OCI-LY7 (cell line): ENCODE results near the gene SNRK. TPM values are rescaled to one million over a fixed set of nuclear protein-coding genes. Genes with fewer than 3 reads are reported as not detected.

Source experiments
- BruUV-seq: library from RNA; stranded (reverse); fragments of 400-500 nt; replicated peaks from 2 replicates; lab custom pipeline; 2021; lab: Mats Ljungman, UMichigan
- CTCF ChIA-PET: fragments of 300-600 bp; sonication (Branson Sonifier 250); formaldehyde crosslinking; loops from one replicate; lab custom pipeline; 2022; ENCODE audit warnings: antibody characterized with exemption; ENCODE audit not compliant: unreplicated experiment; lab: Charles Lee
- POLR2A ChIA-PET: fragments of 300-600 bp; sonication (Branson Sonifier 250); formaldehyde crosslinking; loops from one replicate; lab custom pipeline; 2022; ENCODE audit warnings: antibody characterized with exemption; lab: Charles Lee
- DNase-seq: peaks from one replicate; pipeline ENCODE4 v3.0.0-alpha.2; 2015; ENCODE audit warnings: low spot score
- H2AFZ ChIP-seq: fragments of 200-600 bp; sonication (generic), shearing (Covaris generic); 2 replicates; pipeline ENCODE4 v1.6.1; 2014; ENCODE audit warnings: mild to moderate bottlenecking, antibody characterized with exemption, low read length, moderate library complexity
- H3K27ac ChIP-seq: fragments of 200-600 bp; sonication (generic); 2 replicates; pipeline ENCODE4 v1.5.1; 2014; ENCODE audit warnings: mixed run types, low read depth, mild to moderate bottlenecking, moderate library complexity, low read length, inconsistent platforms; ENCODE audit not compliant: poor library complexity, severe bottlenecking
- H3K36me3 ChIP-seq: fragments of 200-600 bp; sonication (generic); 2 replicates; pipeline ENCODE4 v1.6.1; 2014; ENCODE audit warnings: mild to moderate bottlenecking, antibody characterized with exemption, low read length, moderate library complexity, mixed read lengths; ENCODE audit not compliant: insufficient read depth
- H3K4me1 ChIP-seq: fragments of 200-600 bp; sonication (generic); 2 replicates; pipeline ENCODE4 v1.5.1; 2014; ENCODE audit warnings: mild to moderate bottlenecking, low read length; ENCODE audit not compliant: insufficient read depth, poor library complexity, severe bottlenecking
- H3K4me2 ChIP-seq: fragments of 200-600 bp; sonication (generic); 2 replicates; pipeline ENCODE4 v1.6.1; 2014; ENCODE audit warnings: mild to moderate bottlenecking, low read length
- H3K4me3 ChIP-seq: fragments of 200-600 bp; sonication (generic); 2 replicates; pipeline ENCODE4 v1.5.1; 2014; ENCODE audit warnings: mild to moderate bottlenecking, low read depth, low read length; ENCODE audit not compliant: poor library complexity, severe bottlenecking
- H3K79me2 ChIP-seq: fragments of 200-600 bp; sonication (generic); 2 replicates; pipeline ENCODE4 v1.6.1; 2016; ENCODE audit warnings: low read depth, mild to moderate bottlenecking, low read length, moderate library complexity, mixed read lengths; ENCODE audit not compliant: insufficient read depth
- H3K9me2 ChIP-seq: fragments of 200-600 bp; sonication (generic); 2 replicates; pipeline ENCODE4 v1.6.1; 2016; ENCODE audit warnings: mild to moderate bottlenecking, low read length, mixed read lengths; ENCODE audit not compliant: insufficient read depth
- H3K9me3 ChIP-seq: fragments of 200-600 bp; sonication (generic); 2 replicates; pipeline ENCODE4 v1.6.1; 2014; ENCODE audit warnings: mild to moderate bottlenecking, mixed run types, low read length, mixed read lengths
- H4K20me1 ChIP-seq: fragments of 200-600 bp; sonication (generic); 2 replicates; pipeline ENCODE4 v1.6.1; 2014; ENCODE audit warnings: mild to moderate bottlenecking, antibody characterized with exemption, low read length, moderate library complexity, mixed read lengths; ENCODE audit not compliant: insufficient read depth
- EZH2phosphoT487 ChIP-seq: fragments of 200-600 bp; sonication (generic); IDR thresholded peaks from 2 replicates; pipeline ENCODE4 v1.6.1; 2018; ENCODE audit warnings: low read depth, borderline replicate concordance, mild to moderate bottlenecking, mixed run types, antibody characterized with exemption, low read length, moderate library complexity, mixed read lengths
- intact Hi-C: fragments of 100-400 bp; cut with micrococcal nuclease; formaldehyde crosslinking; loops from one replicate; pipeline ENCODE4 v1.10.0; 2022; ENCODE audit not compliant: unreplicated experiment
- total RNA-seq, 2 experiments: library from RNA; depleted of rRNA in 1 of 2; stranded (reverse); fragments of >200 nt in 1 of 2; shearing (Covaris generic) in 1 of 2; gene quantifications; 2 replicates each; pipeline ENCODE4 v1.2.3, GENCODE V29; 2014 to 2022
- TF ChIP-seq, protein P1 (sequence below): fragments of 200-600 bp; sonication (generic); conservative IDR thresholded peaks from 2 replicates; pipeline ENCODE4 v1.5.1; 2014; ENCODE audit warnings: mild to moderate bottlenecking, antibody characterized with exemption, low read length, moderate library complexity, mixed read lengths

The SNRK gene
- total RNA-seq, 2 experiments from 2014 or later, result 15.5 TPM

- intact Hi-C loops, result no loop called here
- Histone ChIP-seq H2AFZ (no peak overlapping the region), H3K4me3 (no peak overlapping the region), H4K20me1 (no peaks in the 10 kb centered on the region), H3K9me2 (no peaks in the 10 kb centered on the region), H3K9me3 (peaks cover 9% of the 10 kb centered on the region; the same call in 1 of the 2 replicates), H3K27ac (no peak overlapping the region), H3K79me2 (no peaks in the 10 kb centered on the region; the same call in 1 of the 2 replicates), H3K36me3 (no peaks in the 10 kb centered on the region; the same call in 1 of the 2 replicates), H3K4me1 (no peaks in the 10 kb centered on the region), H3K4me2 (no peak overlapping the region)
- POLR2A ChIA-PET, result interaction anchor here (1.1 kb wide), 1 partner anchor 14 kb away, joined by 3 read pairs; no protein-coding TSS in a partner anchor
- DNase-seq, result no peak
- TF ChIP-seq EZH2phosphoT487, result no peak
- TF ChIP-seq, protein P1, sequence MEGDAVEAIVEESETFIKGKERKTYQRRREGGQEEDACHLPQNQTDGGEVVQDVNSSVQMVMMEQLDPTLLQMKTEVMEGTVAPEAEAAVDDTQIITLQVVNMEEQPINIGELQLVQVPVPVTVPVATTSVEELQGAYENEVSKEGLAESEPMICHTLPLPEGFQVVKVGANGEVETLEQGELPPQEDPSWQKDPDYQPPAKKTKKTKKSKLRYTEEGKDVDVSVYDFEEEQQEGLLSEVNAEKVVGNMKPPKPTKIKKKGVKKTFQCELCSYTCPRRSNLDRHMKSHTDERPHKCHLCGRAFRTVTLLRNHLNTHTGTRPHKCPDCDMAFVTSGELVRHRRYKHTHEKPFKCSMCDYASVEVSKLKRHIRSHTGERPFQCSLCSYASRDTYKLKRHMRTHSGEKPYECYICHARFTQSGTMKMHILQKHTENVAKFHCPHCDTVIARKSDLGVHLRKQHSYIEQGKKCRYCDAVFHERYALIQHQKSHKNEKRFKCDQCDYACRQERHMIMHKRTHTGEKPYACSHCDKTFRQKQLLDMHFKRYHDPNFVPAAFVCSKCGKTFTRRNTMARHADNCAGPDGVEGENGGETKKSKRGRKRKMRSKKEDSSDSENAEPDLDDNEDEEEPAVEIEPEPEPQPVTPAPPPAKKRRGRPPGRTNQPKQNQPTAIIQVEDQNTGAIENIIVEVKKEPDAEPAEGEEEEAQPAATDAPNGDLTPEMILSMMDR, result no peak
- CTCF ChIA-PET, result no interaction called here
- no TSS peak for BruUV-seq
Measured at GRCh38 chr3:43319376-43319775, 33.0 kb downstream of the SNRK start.

GRCh38 chr3:43319794-43320193 is 33.5 kb downstream of the SNRK start:
- intact Hi-C loops, result no loop called here
- H3K4me3 ChIP-seq, result no peak overlapping the region
- H2AFZ ChIP-seq, result no peak overlapping the region
- no peaks in the 10 kb centered on the region for H4K20me1 ChIP-seq
- ChIA-PET POLR2A (interaction anchor here (1.1 kb wide), 1 partner anchor 13 kb away, joined by 3 read pairs; no protein-coding TSS in a partner anchor), CTCF (no interaction called here)
- H3K9me3 ChIP-seq, result peaks cover 9% of the 10 kb centered on the region; the same call in 1 of the 2 replicates
- TF ChIP-seq EZH2phosphoT487, result no peak
- TF ChIP-seq, protein P1, result no peak
- no TSS peak for BruUV-seq
- H3K9me2 ChIP-seq, result no peaks in the 10 kb centered on the region
- H3K79me2 ChIP-seq, result no peaks in the 10 kb centered on the region; the same call in 1 of the 2 replicates
- no peak overlapping the region for H3K27ac ChIP-seq
- no peak for DNase-seq
- H3K4me1 ChIP-seq, result no peaks in the 10 kb centered on the region
- H3K36me3 ChIP-seq, result no peaks in the 10 kb centered on the region; the same call in 1 of the 2 replicates
- H3K4me2 ChIP-seq, result no peak overlapping the region

DNA sequence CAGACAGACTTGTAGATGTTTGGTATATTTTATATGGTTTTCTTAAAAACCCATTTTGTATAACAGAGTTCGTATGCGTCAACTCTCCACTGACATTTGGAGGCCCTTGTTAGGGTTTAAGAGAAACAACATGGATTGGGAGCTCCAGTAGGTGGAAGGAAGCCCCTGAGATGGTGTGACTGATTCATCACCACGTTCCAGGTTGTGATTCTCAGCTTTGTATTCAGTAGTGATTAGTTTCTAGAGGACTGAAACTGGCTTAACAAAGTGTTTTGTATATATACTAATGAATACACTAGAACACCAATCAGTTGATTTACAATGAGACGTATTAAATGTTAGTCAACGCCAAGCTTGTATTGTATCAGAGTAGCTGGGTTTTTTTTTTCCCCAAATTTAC is 33.9 kb downstream of the SNRK start:
- Histone ChIP-seq H3K27ac (no peak overlapping the region), H3K9me2 (no peaks in the 10 kb centered on the region), H3K4me1 (no peaks in the 10 kb centered on the region), H3K36me3 (no peaks in the 10 kb centered on the region; the same call in 1 of the 2 replicates), H3K4me3 (no peak overlapping the region), H3K9me3 (peaks cover 9% of the 10 kb centered on the region; the same call in 1 of the 2 replicates), H3K4me2 (no peak overlapping the region), H2AFZ (no peak overlapping the region), H4K20me1 (no peaks in the 10 kb centered on the region), H3K79me2 (no peaks in the 10 kb centered on the region; the same call in 1 of the 2 replicates)
- BruUV-seq, result no TSS peak
- DNase-seq, result no peak
- intact Hi-C loops, result no loop called here
- CTCF ChIA-PET, result no interaction called here
- TF ChIP-seq, protein P1, result no peak
- POLR2A ChIA-PET, result interaction anchor here (0.6 to 1.1 kb wide), 3 partner anchors 13 to 560 kb away, joined by 3 to 7 read pairs (median 5); no protein-coding TSS in a partner anchor
